SK-N-SH (cell line): ENCODE measurements around the gene TAF1B. TPM values are rescaled to one million over a fixed set of nuclear protein-coding genes. Genes with fewer than 3 reads are reported as not detected.

ENCODE experiments used
- CTCF ChIA-PET: fragments of 300-600, 350-600 bp; formaldehyde crosslinking; extraction: SDS; loops from one replicate; lab custom pipeline; 2021; lab: Yijun Ruan, JAX
- POLR2A ChIA-PET: fragments of 350-600 bp; sonication (Branson Sonifier 250); formaldehyde crosslinking; extraction: SDS; loops from one replicate; lab custom pipeline; 2020; ENCODE audit warnings: antibody characterized with exemption, inconsistent platforms; lab: Yijun Ruan, JAX
- DNase-seq: peaks from one replicate; pipeline ENCODE4 v3.0.0; 2012
- H2AFZ ChIP-seq: fragments of 200-600 bp; sonication (generic); 2 replicates; pipeline ENCODE4 v1.8.1; 2016; ENCODE audit warnings: antibody characterized with exemption, mild to moderate bottlenecking, low read depth
- H3F3A ChIP-seq: fragments of 200-600 bp; sonication (generic); replicated peaks from 2 replicates; pipeline ENCODE3; 2016; ENCODE audit warnings: antibody characterized with exemption, mild to moderate bottlenecking; ENCODE audit not compliant: insufficient read depth
- H3K27ac ChIP-seq, 2 experiments: fragments of 200-500 bp in 1 of 2; fragments of 200-600 bp in 1 of 2; sonication (Bioruptor generic) in 1 of 2; sonication (generic), shearing (Covaris generic) in 1 of 2; 2 replicates each; pipeline versions ENCODE4 v1.5.1 to v1.6.1; 2014 to 2016; ENCODE audit warnings: low read depth in 2 of 2, inconsistent platforms in 1 of 2, low read length in 1 of 2, mild to moderate bottlenecking in 1 of 2, mixed read lengths in 1 of 2
- H3K27me3 ChIP-seq: fragments of 200-600 bp; sonication (generic), shearing (Covaris generic); 2 replicates; pipeline ENCODE4 v1.6.1; 2016; ENCODE audit warnings: mixed run types; ENCODE audit not compliant: insufficient read depth
- H3K36me3 ChIP-seq, 2 experiments: fragments of 200-500 bp in 1 of 2; fragments of 200-600 bp in 1 of 2; sonication (Bioruptor generic) in 1 of 2; sonication (generic) in 1 of 2; replicated peaks in 1 of 2; 2 replicates each; pipeline versions ENCODE3 to v1.5.1; 2014 to 2016; ENCODE audit warnings: low read length in 1 of 2, mild to moderate bottlenecking in 1 of 2; ENCODE audit not compliant: insufficient read depth in 2 of 2, control insufficient read depth in 1 of 2
- H3K4me1 ChIP-seq, 2 experiments: fragments of 200-500 bp in 1 of 2; fragments of 200-600 bp in 1 of 2; sonication (Bioruptor generic) in 1 of 2; sonication (generic), shearing (Covaris generic) in 1 of 2; 2 replicates each; pipeline versions ENCODE4 v1.5.1 to v1.6.1; 2014 to 2016; ENCODE audit warnings: low read depth in 1 of 2, low read length in 1 of 2, mixed run types in 1 of 2; ENCODE audit not compliant: insufficient read depth in 2 of 2, control insufficient read depth in 1 of 2
- H3K4me2 ChIP-seq: fragments of 200-600 bp; sonication (generic), shearing (Covaris generic); 2 replicates; pipeline ENCODE4 v1.6.1; 2017; ENCODE audit warnings: mixed run types
- H3K4me3 ChIP-seq, 2 experiments: fragments of 200-500 bp in 1 of 2; fragments of 200-600 bp in 1 of 2; sonication (Bioruptor generic) in 1 of 2; sonication (generic), shearing (Covaris generic) in 1 of 2; 2 replicates each; pipeline versions ENCODE4 v1.5.1 to v1.8.1; 2014 to 2016; ENCODE audit warnings: low read depth in 2 of 2, inconsistent platforms in 1 of 2, low read length in 1 of 2, mild to moderate bottlenecking in 1 of 2, mixed read lengths in 1 of 2, moderate library complexity in 1 of 2
- H3K79me2 ChIP-seq: fragments of 200-600 bp; sonication (generic); 2 replicates; pipeline ENCODE4 v1.8.1; 2017; ENCODE audit warnings: mild to moderate bottlenecking; ENCODE audit not compliant: insufficient read depth
- H3K9ac ChIP-seq: fragments of 200-600 bp; sonication (generic); 2 replicates; pipeline ENCODE4 v1.6.1; 2017; ENCODE audit warnings: mixed run types
- H3K9me2 ChIP-seq: fragments of 200-600 bp; sonication (generic); 2 replicates; pipeline ENCODE4 v1.6.1; 2017; ENCODE audit warnings: mixed run types
- H3K9me3 ChIP-seq: fragments of 200-600 bp; sonication (generic); 2 replicates; pipeline ENCODE4 v1.6.1; 2017; ENCODE audit warnings: mixed run types, mild to moderate bottlenecking, moderate library complexity
- H4K20me1 ChIP-seq: fragments of 200-600 bp; sonication (generic); 2 replicates; pipeline ENCODE4 v1.6.1; 2017; ENCODE audit warnings: mild to moderate bottlenecking, mixed run types; ENCODE audit not compliant: insufficient read depth
- CTCF ChIP-seq: fragments of 200-600 bp; sonication (generic); IDR thresholded peaks from 2 replicates; pipeline ENCODE4 v1.6.1; 2017; ENCODE audit warnings: antibody characterized with exemption, mild to moderate bottlenecking, moderate library complexity
- ELF1 ChIP-seq: IDR thresholded peaks from 2 replicates; pipeline ENCODE4 v1.4.0; 2012
- EZH2phosphoT487 ChIP-seq: fragments of 200-600 bp; sonication (generic); IDR thresholded peaks from 2 replicates; pipeline ENCODE4 v1.6.1; 2017; ENCODE audit warnings: low read depth, mixed run types, mild to moderate bottlenecking, antibody characterized with exemption, moderate library complexity, borderline replicate concordance
- FOSL2 ChIP-seq: IDR thresholded peaks from 2 replicates; pipeline ENCODE4 v1.4.0; 2012; ENCODE audit warnings: low read depth, mild to moderate bottlenecking, moderate library complexity, borderline replicate concordance
- FOXM1 ChIP-seq: IDR thresholded peaks from 2 replicates; pipeline ENCODE4 v1.4.0; 2012; ENCODE audit warnings: low read depth, mild to moderate bottlenecking
- IRF3 ChIP-seq: fragments of 150-350 bp; IDR thresholded peaks from 2 replicates; pipeline ENCODE4 v1.6.1; 2016; ENCODE audit warnings: mild to moderate bottlenecking, low read depth, low read length
- JUND ChIP-seq: IDR thresholded peaks from 2 replicates; pipeline ENCODE4 v1.4.0; 2012
- MAX ChIP-seq: IDR thresholded peaks from 2 replicates; pipeline ENCODE4 v1.4.0; 2012; ENCODE audit warnings: low read depth
- MXI1 ChIP-seq: IDR thresholded peaks from 2 replicates; pipeline ENCODE4 v1.6.1; 2012; ENCODE audit warnings: mild to moderate bottlenecking, low read depth, low read length, improper control_type of control experiment
- PBX3 ChIP-seq: IDR thresholded peaks from 2 replicates; pipeline ENCODE4; 2012
- RAD21 ChIP-seq: IDR thresholded peaks from 2 replicates; pipeline ENCODE4 v1.6.1; 2012; ENCODE audit warnings: mild to moderate bottlenecking, low read length
- RCOR1 ChIP-seq: fragments of 150-350 bp; IDR thresholded peaks from 2 replicates; pipeline ENCODE4 v1.6.1; 2017; ENCODE audit warnings: antibody characterized with exemption, low read length
- REST ChIP-seq: IDR thresholded peaks from 2 replicates; pipeline ENCODE4 v1.6.1; 2012; ENCODE audit warnings: mild to moderate bottlenecking, low read depth, low read length, moderate library complexity
- RFX5 ChIP-seq: IDR thresholded peaks from 2 replicates; pipeline ENCODE4 v1.6.1; 2012; ENCODE audit warnings: mild to moderate bottlenecking, improper control_type of control experiment, low read length
- SIN3A ChIP-seq: IDR thresholded peaks from 2 replicates; pipeline ENCODE4 v1.6.1; 2012; ENCODE audit warnings: low read depth, mild to moderate bottlenecking, low read length, moderate library complexity, borderline replicate concordance
- SMC3 ChIP-seq: IDR thresholded peaks from 2 replicates; pipeline ENCODE4 v1.6.1; 2012; ENCODE audit warnings: low read depth, low read length, improper control_type of control experiment
- TCF12 ChIP-seq: IDR thresholded peaks from 2 replicates; pipeline ENCODE4 v1.4.0; 2012
- USF1 ChIP-seq: IDR thresholded peaks from 2 replicates; pipeline ENCODE4 v1.4.0; 2012; ENCODE audit warnings: low read depth, borderline replicate concordance
- WGBS: methylation state at CpG from one replicate; pipeline ENCODE4 v1.1.6; 2017; ENCODE audit warnings: low lambda C conversion rate; 5-methylcytosine and 5-hydroxymethylcytosine counted together
- polyA plus RNA-seq, 3 experiments: library from polyadenylated mRNA; depleted of rRNA; stranded (reverse); fragments of >200 nt; gene quantifications; 2 replicates each; pipeline ENCODE4 v1.2.3, GENCODE V29; 2012

TAF1B gene
- polyA plus RNA-seq, 1 of the 3 experiments (the other 2 are of a cell fraction), result 7.8 TPM

- Histone ChIP-seq H3K36me3 (no peaks in the 10 kb centered on the region), H3K4me3 (no peak overlapping the region), H3K79me2 (no peaks in the 10 kb centered on the region), H3K4me1 (peaks cover 0 to 4% of the 10 kb centered on the region in 2 experiments; a peak in 1 of 4 replicates), H3K27ac (no peak overlapping the region), H2AFZ (no peak overlapping the region), H3K27me3 (no peaks in the 10 kb centered on the region), H3F3A (no peaks in the 10 kb centered on the region), H4K20me1 (no peaks in the 10 kb centered on the region), H3K9me2 (no peaks in the 10 kb centered on the region), H3K9me3 (no peaks in the 10 kb centered on the region), H3K9ac (no peak overlapping the region), H3K4me2 (no peak overlapping the region)
- TF ChIP-seq REST (no peak), MAX (no peak), FOSL2 (no peak), SIN3A (no peak), RCOR1 (no peak), ELF1 (no peak), MXI1 (no peak), FOXM1 (no peak), CTCF (no peak), IRF3 (no peak), TCF12 (no peak), RFX5 (no peak), RAD21 (no peak), SMC3 (no peak), PBX3 (no peak), JUND (no peak), EZH2phosphoT487 (no peak), USF1 (no peak)
- WGBS, result 80% methylated on average over 5 of the region's 5 CpGs
- ChIA-PET CTCF (interaction anchor here (0.7 to 4.3 kb wide), 7 partner anchors 9 to 488 kb away, joined by 3 to 23 read pairs (median 3); no protein-coding TSS in a partner anchor), POLR2A (no interaction called here)
- no peak for DNase-seq
Measured at GRCh38 chr2:9946818-9947217, 103.5 kb downstream of the TAF1B start.
